Activated B cell treated with CpG ODN at 0.5 μM for 24 hours (primary cell): ENCODE results near the gene BAHCC1. TPM values are rescaled to one million over a fixed set of nuclear protein-coding genes. Genes with fewer than 3 reads are reported as not detected.

Experiments used
- ATAC-seq: fragments of 200-7000 bp; cut with Tn5 transposase; one replicate; pipeline ENCODE4 v1.10.0; 2021; ENCODE audit warnings: low read depth, mild to moderate bottlenecking, moderate library complexity
- CTCF ChIA-PET: fragments of 350-600 bp; sonication (Branson Sonifier 250); formaldehyde crosslinking; loops from one replicate; lab custom pipeline; 2021; ENCODE audit warnings: antibody characterized with exemption; lab: Charles Lee
- POLR2A ChIA-PET: fragments of 350-600 bp; sonication (Branson Sonifier 250); formaldehyde crosslinking; loops from one replicate; lab custom pipeline; 2021; ENCODE audit warnings: antibody characterized with exemption; lab: Charles Lee
- DNase-seq: peaks from one replicate; pipeline ENCODE4 v3.0.0; 2022
- H3K27ac Mint-ChIP-seq: one replicate; pipeline ENCODE4 v1.8.0; 2020; ENCODE audit warnings: mixed read lengths
- H3K27me3 Mint-ChIP-seq: one replicate; pipeline ENCODE4 v1.8.0; 2021; ENCODE audit warnings: mixed read lengths
- H3K36me3 Mint-ChIP-seq: one replicate; pipeline ENCODE4 v1.8.0; 2021; ENCODE audit warnings: low read depth, mixed read lengths
- H3K4me1 Mint-ChIP-seq: one replicate; pipeline ENCODE4 v1.8.0; 2021; ENCODE audit warnings: mixed read lengths
- H3K4me3 Mint-ChIP-seq: one replicate; pipeline ENCODE4 v1.8.0; 2020; ENCODE audit warnings: mild to moderate bottlenecking, mixed read lengths
- H3K9me3 Mint-ChIP-seq: one replicate; pipeline ENCODE4 v1.8.0; 2020; ENCODE audit warnings: mixed read lengths
- CTCF ChIP-seq: fragments of 200-600 bp; IDR thresholded peaks from one replicate; pipeline ENCODE4 v1.8.0; 2022; ENCODE audit warnings: antibody characterized with exemption, mild to moderate bottlenecking
- intact Hi-C: fragments of 100-400 bp; cut with micrococcal nuclease; formaldehyde crosslinking; loops from one replicate; pipeline ENCODE4 v1.15.1; 2024
- total RNA-seq: library from RNA; stranded (reverse); gene quantifications from 2 replicates; pipeline ENCODE4 v1.2.3, GENCODE V29; 2022

The BAHCC1 gene
- total RNA-seq, 1 donor from 2014 or later, result 0.13 TPM

GRCh38 chr17:81491761-81492160, 96.5 kb downstream of the BAHCC1 start:
- Mint-ChIP-seq H3K36me3 (no peaks in the 10 kb centered on the region), H3K27ac (no peak overlapping the region), H3K4me3 (no peak overlapping the region), H3K27me3 (peaks cover 9% of the 10 kb centered on the region), H3K9me3 (no peaks in the 10 kb centered on the region), H3K4me1 (peaks cover 7% of the 10 kb centered on the region)
- ATAC-seq, result no peak
- DNase-seq, result no peak
- ChIA-PET POLR2A (interaction anchor here (0.7 to 1.1 kb wide), 3 partner anchors 17 to 234 kb away, joined by 3 to 6 read pairs (median 4); no protein-coding TSS in a partner anchor), CTCF (no interaction called here)
- intact Hi-C loops, result no loop called here
- TF ChIP-seq CTCF, result no peak

GRCh38 chr17:81492202-81492601, 96.9 kb downstream of the BAHCC1 start:
- no peak for DNase-seq
- no peaks in the 10 kb centered on the region for H3K9me3 Mint-ChIP-seq
- H3K4me1 Mint-ChIP-seq, result peaks cover 7% of the 10 kb centered on the region
- no peaks in the 10 kb centered on the region for H3K36me3 Mint-ChIP-seq
- POLR2A ChIA-PET, result interaction anchor here (0.7 to 1.1 kb wide), 3 partner anchors 16 to 235 kb away, joined by 3 to 6 read pairs (median 4); no protein-coding TSS in a partner anchor
- TF ChIP-seq CTCF, result no peak
- peaks cover 9% of the 10 kb centered on the region for H3K27me3 Mint-ChIP-seq
- H3K4me3 Mint-ChIP-seq, result no peak overlapping the region
- no peak for ATAC-seq
- CTCF ChIA-PET, result no interaction called here
- intact Hi-C loops, result no loop called here
- H3K27ac Mint-ChIP-seq, result no peak overlapping the region

- Mint-ChIP-seq H3K36me3 (no peaks in the 10 kb centered on the region), H3K4me1 (peaks cover 6% of the 10 kb centered on the region), H3K4me3 (no peak overlapping the region), H3K27me3 (peaks cover 9% of the 10 kb centered on the region), H3K27ac (no peak overlapping the region), H3K9me3 (no peaks in the 10 kb centered on the region)
- no peak for DNase-seq
- ChIA-PET POLR2A (interaction anchor here (0.7 kb wide), 1 partner anchor 21 kb away, joined by 4 read pairs; no protein-coding TSS in a partner anchor), CTCF (interaction anchor here (1.4 kb wide), 1 partner anchor 108 kb away, joined by 3 read pairs; no protein-coding TSS in a partner anchor)
- TF ChIP-seq CTCF, result no peak
- intact Hi-C loops, result no loop called here
- no peak for ATAC-seq
Observed at GRCh38 chr17:81492706-81493105, 97.4 kb downstream of the BAHCC1 start.

- POLR2A ChIA-PET, result interaction anchor here (0.7 to 1.0 kb wide), 3 partner anchors 12 to 21 kb away, joined by 3 to 4 read pairs (median 4); no protein-coding TSS in a partner anchor
- Mint-ChIP-seq H3K27ac (no peak overlapping the region), H3K27me3 (peaks cover 9% of the 10 kb centered on the region)
Observed at GRCh38 chr17:81493198-81494038, 98.2 kb downstream of the BAHCC1 start.

More at GRCh38 chr17:81493198-81494038, 98.2 kb downstream of the BAHCC1 start:
- CTCF ChIA-PET, result interaction anchor here (1.4 kb wide), 1 partner anchor 107 kb away, joined by 3 read pairs; no protein-coding TSS in a partner anchor
- Mint-ChIP-seq H3K36me3 (no peaks in the 10 kb centered on the region), H3K9me3 (no peaks in the 10 kb centered on the region), H3K4me3 (no peak overlapping the region), H3K4me1 (peaks cover 6% of the 10 kb centered on the region)
- TF ChIP-seq CTCF, result no peak
- ATAC-seq (no peak), DNase-seq (no peak)
- intact Hi-C loops, result no loop called here
